ENCODE results near the gene ADGRL1.
A peak's percentile ranks its signal among the peaks of the same experiment; 100 is the strongest.
"Not testable (repeated sequence)": the region's sequence is repeated elsewhere in the genome, so short reads cannot be mapped to it uniquely, and the experiment has no call there.

Gene ADGRL1

GRCh38 chr19:14217886-14218285 is 11.9 kb upstream of the ADGRL1 start:
- DNase-seq = not testable (repeated sequence)

- DNase-seq = no peak
Measured at GRCh38 chr19:14214580-14214979, 8.6 kb upstream of the ADGRL1 start.

GRCh38 chr19:14210182-14210581 is 4.2 kb upstream of the ADGRL1 start:
- DNase-seq = not testable (repeated sequence)

- not testable (repeated sequence) for DNase-seq
Measured at GRCh38 chr19:14209401-14209800, 3.4 kb upstream of the ADGRL1 start.

- not testable (repeated sequence) for DNase-seq
Measured at GRCh38 chr19:14208496-14208895, 2.5 kb upstream of the ADGRL1 start.

GRCh38 chr19:14207796-14208195 is 1.8 kb upstream of the ADGRL1 start:
- not testable (repeated sequence) for DNase-seq

- peak; percentile 94 for DNase-seq
Measured at GRCh38 chr19:14206737-14207726, 1.1 kb upstream of the ADGRL1 start.

- not testable (repeated sequence) for DNase-seq
Measured at GRCh38 chr19:14206308-14206707, 339 bp upstream of the ADGRL1 start.

- not testable (repeated sequence) for DNase-seq
Measured at GRCh38 chr19:14204676-14205451, 1.1 kb downstream of the ADGRL1 start.

- not testable (repeated sequence) for DNase-seq
Measured at GRCh38 chr19:14204219-14204618, 1.8 kb downstream of the ADGRL1 start.

- DNase-seq = not testable (repeated sequence)
Measured at GRCh38 chr19:14203788-14204187, 2.2 kb downstream of the ADGRL1 start.

- no peak for DNase-seq
Measured at GRCh38 chr19:14203177-14203576, 2.8 kb downstream of the ADGRL1 start.

GRCh38 chr19:14201481-14201880 is 4.5 kb downstream of the ADGRL1 start:
- DNase-seq = not testable (repeated sequence)

- DNase-seq = peak; percentile 16
Measured at GRCh38 chr19:14200147-14200841, 5.7 kb downstream of the ADGRL1 start.

- no peak for DNase-seq
Measured at GRCh38 chr19:14198384-14199376, 7.3 kb downstream of the ADGRL1 start.

GRCh38 chr19:14197882-14198281 is 8.1 kb downstream of the ADGRL1 start:
- no peak for DNase-seq

- DNase-seq = not testable (repeated sequence)
Measured at GRCh38 chr19:14197288-14197687, 8.7 kb downstream of the ADGRL1 start.

GRCh38 chr19:14196105-14196504 is 9.9 kb downstream of the ADGRL1 start:
- DNase-seq = peak; percentile 23

- not testable (repeated sequence) for DNase-seq
Measured at GRCh38 chr19:14195216-14195615, 10.8 kb downstream of the ADGRL1 start.

GRCh38 chr19:14189415-14189814 is 16.6 kb downstream of the ADGRL1 start:
- DNase-seq = no peak

GRCh38 chr19:14188086-14188485 is 17.9 kb downstream of the ADGRL1 start:
- not testable (repeated sequence) for DNase-seq

- no peak for DNase-seq
Measured at GRCh38 chr19:14187561-14187960, 18.4 kb downstream of the ADGRL1 start.

All from midbrain (tissue), 1 donor.